NCI-H2029 treated with DMSO at 0.1 percent for 48 hours (cell line): ENCODE measurements around the gene CHST1.

Source experiments
- DNase-seq: peaks from one replicate; lab custom pipeline; 2025; lab: John Stamatoyannopoulos, UW

Gene CHST1

GRCh38 chr11:45659818-45660160 lies 5.6 kb downstream of the CHST1 start:
- no peak for DNase-seq

GRCh38 chr11:45659031-45659817 lies 6.2 kb downstream of the CHST1 start:
- no peak for DNase-seq

GRCh38 chr11:45658292-45658991 lies 7.0 kb downstream of the CHST1 start:
- no peak for DNase-seq

- DNase-seq, result no peak
Observed at GRCh38 chr11:45657496-45658260, 7.7 kb downstream of the CHST1 start.

GRCh38 chr11:45655831-45656230 lies 9.6 kb downstream of the CHST1 start:
- no peak for DNase-seq

- DNase-seq, result peak; percentile 55
Observed at GRCh38 chr11:45655347-45655756, 10.1 kb downstream of the CHST1 start.

- no peak for DNase-seq
Observed at GRCh38 chr11:45655012-45655283, 10.5 kb downstream of the CHST1 start.

- no peak for DNase-seq
Observed at GRCh38 chr11:45654231-45655011, 11.0 kb downstream of the CHST1 start.

GRCh38 chr11:45653277-45653676 lies 12.1 kb downstream of the CHST1 start:
- DNase-seq, result no peak

GRCh38 chr11:45652781-45653180 lies 12.6 kb downstream of the CHST1 start:
- DNase-seq, result no peak

- no peak for DNase-seq
Observed at GRCh38 chr11:45651841-45652749, 13.3 kb downstream of the CHST1 start.

GRCh38 chr11:45651156-45651555 lies 14.3 kb downstream of the CHST1 start:
- no peak for DNase-seq

- no peak for DNase-seq
Observed at GRCh38 chr11:45650166-45651095, 15.0 kb downstream of the CHST1 start.

- DNase-seq, result no peak
Observed at GRCh38 chr11:45649544-45650165, 15.8 kb downstream of the CHST1 start.

- no peak for DNase-seq
Observed at GRCh38 chr11:45648931-45649330, 16.5 kb downstream of the CHST1 start.

- no peak for DNase-seq
Observed at GRCh38 chr11:45647786-45648185, 17.6 kb downstream of the CHST1 start.

- no peak for DNase-seq
Observed at GRCh38 chr11:45647329-45647728, 18.1 kb downstream of the CHST1 start.

GRCh38 chr11:45646275-45646927 lies 19.0 kb downstream of the CHST1 start:
- no peak for DNase-seq
